Smooth muscle cell of the brain vasculature (primary cell): ENCODE measurements around the gene TTC17.

Experiments
- DNase-seq: peaks from one replicate; pipeline ENCODE4 v3.0.0-alpha.2; 2012; ENCODE audit warnings: low read depth, low spot score

Gene TTC17

GRCh38 chr11:43537833-43538615, 179.3 kb downstream of the TTC17 start:
- no peak for DNase-seq

- no peak for DNase-seq
Measured at GRCh38 chr11:43541993-43542392, 183.3 kb downstream of the TTC17 start.

GRCh38 chr11:43542750-43543712, 184.3 kb downstream of the TTC17 start:
- DNase-seq: no peak
